GM19351 (cell line): Measurements from ENCODE around the gene ZBTB7A.

ENCODE experiments used
- ATAC-seq: cut with Tn5 transposase; IDR thresholded peaks from one replicate; pipeline ENCODE4 v1.9.1; 2021; ENCODE audit warnings: mild to moderate bottlenecking, moderate library complexity; ENCODE audit not compliant: unreplicated experiment

ZBTB7A gene

GRCh38 chr19:4057931-4058692 lies 8.6 kb downstream of the ZBTB7A start:
- no peak for ATAC-seq

GRCh38 chr19:4055209-4055552 lies 11.5 kb downstream of the ZBTB7A start:
- ATAC-seq = no peak

- ATAC-seq = no peak
Observed at GRCh38 chr19:4054441-4055208, 12.1 kb downstream of the ZBTB7A start.

- no peak for ATAC-seq
Observed at GRCh38 chr19:4053423-4054324, 13.0 kb downstream of the ZBTB7A start.

- no peak for ATAC-seq
Observed at GRCh38 chr19:4052993-4053422, 13.7 kb downstream of the ZBTB7A start.

- no peak for ATAC-seq
Observed at GRCh38 chr19:4052114-4052992, 14.3 kb downstream of the ZBTB7A start.

- ATAC-seq = no peak
Observed at GRCh38 chr19:4051175-4052101, 15.3 kb downstream of the ZBTB7A start.

- no peak for ATAC-seq
Observed at GRCh38 chr19:4049432-4049831, 17.3 kb downstream of the ZBTB7A start.

- no peak for ATAC-seq
Observed at GRCh38 chr19:4046946-4047683, 19.6 kb downstream of the ZBTB7A start.

- no peak for ATAC-seq
Observed at GRCh38 chr19:4046362-4046691, 20.4 kb downstream of the ZBTB7A start.

GRCh38 chr19:4045597-4046361 lies 20.9 kb downstream of the ZBTB7A start:
- ATAC-seq = no peak

- no peak for ATAC-seq
Observed at GRCh38 chr19:4044990-4045465, 21.7 kb downstream of the ZBTB7A start.

GRCh38 chr19:4043966-4044715 lies 22.6 kb downstream of the ZBTB7A start:
- ATAC-seq = no peak

GRCh38 chr19:4043401-4043800 lies 23.3 kb downstream of the ZBTB7A start:
- no peak for ATAC-seq

GRCh38 chr19:4042731-4043082 lies 24.0 kb downstream of the ZBTB7A start:
- no peak for ATAC-seq

GRCh38 chr19:4042064-4042730 lies 24.5 kb downstream of the ZBTB7A start:
- ATAC-seq = no peak
